ENCODE data around the gene CREBBP. TPM values are rescaled to one million over a fixed set of nuclear protein-coding genes. Genes with fewer than 3 reads are reported as not detected.

Gene CREBBP
- polyA plus RNA-seq, 1 experiment: 9.8 TPM

DNA sequence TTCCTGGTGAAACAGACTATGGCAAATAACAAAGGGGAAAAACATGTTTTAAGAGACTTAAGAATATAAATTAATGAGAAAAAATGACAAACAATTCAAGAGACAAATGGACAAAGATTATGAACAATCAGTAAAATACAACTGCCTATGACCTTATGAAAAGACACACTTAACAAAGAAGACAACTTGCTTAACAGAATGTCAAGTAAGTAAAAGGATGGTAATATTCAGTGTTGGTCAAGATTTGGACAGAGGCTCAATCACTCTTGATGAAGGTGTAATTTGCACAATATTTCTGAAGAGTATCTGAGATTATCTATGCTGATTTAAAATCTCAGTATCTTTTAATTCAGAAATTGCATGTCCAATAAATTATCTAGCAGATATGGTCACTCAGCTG is 34.4 kb downstream of the CREBBP start:
- no peaks in the 10 kb centered on the region; the same call in 1 of the 2 replicates for H3K9me3 ChIP-seq (ENCODE audit: control insufficient read depth, insufficient read depth, low read length)
- H3K27me3 ChIP-seq (ENCODE audit: control insufficient read depth, insufficient read depth, low read length): no peaks in the 10 kb centered on the region
- H3K27ac ChIP-seq (ENCODE audit: low read depth, low read length): no peak overlapping the region
- ChIA-PET CTCF (no interaction called here), POLR2A (no interaction called here)
- no peak for DNase-seq (ENCODE audit: low read depth, low spot score)
- TF ChIP-seq, protein P1, sequence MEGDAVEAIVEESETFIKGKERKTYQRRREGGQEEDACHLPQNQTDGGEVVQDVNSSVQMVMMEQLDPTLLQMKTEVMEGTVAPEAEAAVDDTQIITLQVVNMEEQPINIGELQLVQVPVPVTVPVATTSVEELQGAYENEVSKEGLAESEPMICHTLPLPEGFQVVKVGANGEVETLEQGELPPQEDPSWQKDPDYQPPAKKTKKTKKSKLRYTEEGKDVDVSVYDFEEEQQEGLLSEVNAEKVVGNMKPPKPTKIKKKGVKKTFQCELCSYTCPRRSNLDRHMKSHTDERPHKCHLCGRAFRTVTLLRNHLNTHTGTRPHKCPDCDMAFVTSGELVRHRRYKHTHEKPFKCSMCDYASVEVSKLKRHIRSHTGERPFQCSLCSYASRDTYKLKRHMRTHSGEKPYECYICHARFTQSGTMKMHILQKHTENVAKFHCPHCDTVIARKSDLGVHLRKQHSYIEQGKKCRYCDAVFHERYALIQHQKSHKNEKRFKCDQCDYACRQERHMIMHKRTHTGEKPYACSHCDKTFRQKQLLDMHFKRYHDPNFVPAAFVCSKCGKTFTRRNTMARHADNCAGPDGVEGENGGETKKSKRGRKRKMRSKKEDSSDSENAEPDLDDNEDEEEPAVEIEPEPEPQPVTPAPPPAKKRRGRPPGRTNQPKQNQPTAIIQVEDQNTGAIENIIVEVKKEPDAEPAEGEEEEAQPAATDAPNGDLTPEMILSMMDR (IDR thresholded peaks at IDR 0.05; ENCODE audit: low read depth, low read length): no peak
- no peak overlapping the region for H3K4me3 ChIP-seq (ENCODE audit: low read depth, low read length)

DNA sequence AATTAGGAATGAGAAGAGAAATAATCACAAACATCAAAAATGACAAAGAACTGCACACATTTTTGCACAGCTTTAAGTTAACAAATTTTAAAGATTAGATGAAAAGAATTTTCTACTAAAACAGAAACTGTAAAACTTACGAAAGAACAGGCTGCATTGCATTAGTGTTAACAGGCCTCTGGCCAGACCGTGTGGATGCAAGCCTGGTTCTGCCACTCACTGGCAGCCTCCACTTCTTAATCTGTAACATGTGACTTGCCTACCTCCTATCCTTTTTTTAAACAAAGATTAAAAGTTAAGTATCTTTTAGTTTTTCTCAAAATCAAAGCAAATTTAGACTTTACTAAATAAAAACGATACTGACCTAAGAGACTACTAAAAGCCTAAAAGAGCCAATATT is 37.5 kb downstream of the CREBBP start:
- no peak for DNase-seq (ENCODE audit: low read depth, low spot score)

DNA sequence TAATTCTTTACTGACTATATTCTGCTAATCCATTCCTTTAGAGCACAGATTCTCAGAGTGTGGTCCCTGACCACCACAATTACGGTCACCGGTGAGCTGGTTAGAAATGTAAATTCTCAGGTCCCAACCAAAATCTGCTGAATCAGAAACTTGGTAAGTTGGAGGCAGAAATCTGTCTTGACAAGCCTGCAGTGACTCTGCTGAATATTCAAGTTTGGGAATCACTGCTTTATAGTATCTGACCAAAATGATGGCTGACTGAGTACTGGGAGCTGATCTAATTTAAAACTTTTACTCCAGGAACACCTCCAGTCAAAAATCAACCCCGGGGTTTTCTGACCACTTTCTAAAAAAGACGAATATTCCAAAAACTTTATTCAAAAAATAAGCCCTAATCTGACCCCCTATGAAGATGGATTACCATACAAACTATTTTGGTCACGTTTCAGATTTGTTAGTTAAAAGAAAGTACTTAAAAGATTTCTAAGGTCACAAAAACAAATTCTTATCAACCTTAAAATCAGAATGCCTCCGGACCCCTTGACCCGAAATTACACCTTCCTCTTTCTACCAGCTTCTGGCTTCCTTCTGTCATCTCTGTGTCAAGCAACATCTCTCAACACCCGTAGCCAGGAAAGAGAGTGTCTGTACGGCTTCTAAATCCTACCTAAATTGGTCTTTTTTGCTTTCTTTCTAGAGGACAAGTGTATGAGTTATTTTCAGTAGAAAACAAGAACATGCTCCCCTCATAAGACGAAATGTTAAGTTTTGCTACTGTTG is 38.6 kb downstream of the CREBBP start:
- ChIA-PET CTCF (no interaction called here), POLR2A (no interaction called here)
- no peak overlapping the region for H3K27ac ChIP-seq (ENCODE audit: low read depth, low read length)
- no peaks in the 10 kb centered on the region for H3K9me3 ChIP-seq (ENCODE audit: control insufficient read depth, insufficient read depth, low read length)
- TF ChIP-seq, protein P1 (IDR thresholded peaks at IDR 0.05; ENCODE audit: low read depth, low read length): no peak
- no peaks in the 10 kb centered on the region for H3K27me3 ChIP-seq (ENCODE audit: control insufficient read depth, insufficient read depth, low read length)
- DNase-seq (ENCODE audit: low read depth, low spot score): no peak
- H3K4me3 ChIP-seq (ENCODE audit: low read depth, low read length): no peak overlapping the region

More for the DNA sequence above, 37.5 kb downstream of the CREBBP start:
- POLR2A ChIA-PET: no interaction called here
- CTCF ChIA-PET: no interaction called here
- no peaks in the 10 kb centered on the region for H3K9me3 ChIP-seq (ENCODE audit: control insufficient read depth, insufficient read depth, low read length)
- no peak overlapping the region for H3K27ac ChIP-seq (ENCODE audit: low read depth, low read length)
- no peak overlapping the region for H3K4me3 ChIP-seq (ENCODE audit: low read depth, low read length)
- TF ChIP-seq, protein P1 (IDR thresholded peaks at IDR 0.05; ENCODE audit: low read depth, low read length): no peak
- no peaks in the 10 kb centered on the region for H3K27me3 ChIP-seq (ENCODE audit: control insufficient read depth, insufficient read depth, low read length)

DNA sequence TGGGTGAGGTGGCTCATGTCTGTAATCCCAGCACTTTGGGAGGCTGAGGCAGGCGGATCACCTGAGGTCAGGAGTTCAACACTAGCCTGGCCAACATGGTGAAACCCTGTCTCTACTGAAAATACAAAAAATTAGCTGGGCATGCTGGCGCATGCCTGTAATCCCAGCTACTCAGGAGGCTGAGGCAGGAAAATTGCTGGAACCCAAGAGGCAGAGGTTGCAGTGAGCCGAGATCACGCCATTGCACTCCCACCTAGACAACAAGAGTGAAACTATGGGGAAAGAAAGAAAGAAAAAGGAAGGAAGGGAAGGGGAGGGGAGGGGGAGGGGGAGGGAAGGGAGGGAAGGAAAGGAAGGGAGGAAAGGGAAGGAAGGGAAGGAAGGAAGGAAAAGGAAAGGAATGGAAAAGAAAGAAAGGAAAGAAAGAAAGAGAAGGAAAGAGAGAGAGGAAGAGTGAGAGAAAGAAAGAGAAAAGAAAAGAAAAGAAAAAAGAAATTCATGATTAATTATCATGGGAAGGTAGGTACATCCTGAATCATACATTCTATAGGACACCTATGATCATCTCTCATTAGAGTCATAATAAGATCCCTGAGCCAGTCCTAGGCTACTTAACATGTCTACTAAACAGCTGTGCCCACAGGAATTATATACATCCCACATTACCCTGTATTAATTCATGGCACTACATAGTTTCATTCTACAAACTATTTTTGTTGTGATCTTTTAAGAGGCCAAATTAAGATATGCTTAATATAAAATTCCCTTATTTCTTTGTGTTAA is 40.9 kb downstream of the CREBBP start:
- no peaks in the 10 kb centered on the region for H3K9me3 ChIP-seq (ENCODE audit: control insufficient read depth, insufficient read depth, low read length)
- no peaks in the 10 kb centered on the region for H3K27me3 ChIP-seq (ENCODE audit: control insufficient read depth, insufficient read depth, low read length)
- no peak for DNase-seq (ENCODE audit: low read depth, low spot score)
- POLR2A ChIA-PET: no interaction called here
- no peak overlapping the region for H3K27ac ChIP-seq (ENCODE audit: low read depth, low read length)
- CTCF ChIA-PET: no interaction called here
- TF ChIP-seq, protein P1 (IDR thresholded peaks at IDR 0.05; ENCODE audit: low read depth, low read length): no peak
- no peak overlapping the region for H3K4me3 ChIP-seq (ENCODE audit: low read depth, low read length)
